ENCODE results near the gene ZNRF3. TPM values are rescaled to one million over a fixed set of nuclear protein-coding genes. Genes with fewer than 3 reads are reported as not detected.

The ZNRF3 gene
- total RNA-seq, 4 donors from 2014 or later = 12.9 to 29.7 (median 21.9) TPM

- Histone ChIP-seq H3K4me3 (no peak overlapping the region), H3K9me3 (no peaks in the 10 kb centered on the region), H3K36me3 (no peaks in the 10 kb centered on the region), H3K4me1 (peaks cover 49 to 83% (median 77%) of the 10 kb centered on the region in 4 donors), H3K27me3 (no peaks in the 10 kb centered on the region), H3K27ac (replicated peaks in 1 of 4) (peak overlapping the region; percentile 64 to 72 (median 66))
- no peak for DNase-seq (ENCODE audit: extremely low spot score)
- intact Hi-C loops (cut with DNase I) = no loop called here
- WGBS = 68% methylated on average over 6 of the region's 6 CpGs
- TF ChIP-seq EP300 (IDR thresholded peaks at IDR 0.05) = no peak
- TF ChIP-seq, protein P1, sequence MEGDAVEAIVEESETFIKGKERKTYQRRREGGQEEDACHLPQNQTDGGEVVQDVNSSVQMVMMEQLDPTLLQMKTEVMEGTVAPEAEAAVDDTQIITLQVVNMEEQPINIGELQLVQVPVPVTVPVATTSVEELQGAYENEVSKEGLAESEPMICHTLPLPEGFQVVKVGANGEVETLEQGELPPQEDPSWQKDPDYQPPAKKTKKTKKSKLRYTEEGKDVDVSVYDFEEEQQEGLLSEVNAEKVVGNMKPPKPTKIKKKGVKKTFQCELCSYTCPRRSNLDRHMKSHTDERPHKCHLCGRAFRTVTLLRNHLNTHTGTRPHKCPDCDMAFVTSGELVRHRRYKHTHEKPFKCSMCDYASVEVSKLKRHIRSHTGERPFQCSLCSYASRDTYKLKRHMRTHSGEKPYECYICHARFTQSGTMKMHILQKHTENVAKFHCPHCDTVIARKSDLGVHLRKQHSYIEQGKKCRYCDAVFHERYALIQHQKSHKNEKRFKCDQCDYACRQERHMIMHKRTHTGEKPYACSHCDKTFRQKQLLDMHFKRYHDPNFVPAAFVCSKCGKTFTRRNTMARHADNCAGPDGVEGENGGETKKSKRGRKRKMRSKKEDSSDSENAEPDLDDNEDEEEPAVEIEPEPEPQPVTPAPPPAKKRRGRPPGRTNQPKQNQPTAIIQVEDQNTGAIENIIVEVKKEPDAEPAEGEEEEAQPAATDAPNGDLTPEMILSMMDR (IDR thresholded peaks at IDR 0.05) = no peak
Observed at GRCh38 chr22:28903729-28904128, 20.4 kb downstream of the ZNRF3 start.

- 34% methylated on average over 7 of the region's 7 CpGs for WGBS
- Histone ChIP-seq H3K27me3 (no peaks in the 10 kb centered on the region), H3K9me3 (no peaks in the 10 kb centered on the region), H3K36me3 (no peaks in the 10 kb centered on the region), H3K4me1 (peaks cover 49 to 81% (median 75%) of the 10 kb centered on the region in 4 donors), H3K27ac (replicated peaks in 1 of 4) (peak overlapping the region; percentile 64 to 72 (median 66)), H3K4me3 (no peak overlapping the region)
- TF ChIP-seq POLR2AphosphoS5 (IDR thresholded peaks at IDR 0.05) (no peak), EP300 (IDR thresholded peaks at IDR 0.05) (no peak), POLR2A (IDR thresholded peaks at IDR 0.05; ENCODE audit: low read depth) (no peak)
- TF ChIP-seq, protein P1 (IDR thresholded peaks at IDR 0.05) = no peak
- intact Hi-C loops (cut with DNase I) = no loop called here
- DNase-seq (ENCODE audit: extremely low spot score) = no peak
Observed at GRCh38 chr22:28904211-28904896, 21.0 kb downstream of the ZNRF3 start.

DNA sequence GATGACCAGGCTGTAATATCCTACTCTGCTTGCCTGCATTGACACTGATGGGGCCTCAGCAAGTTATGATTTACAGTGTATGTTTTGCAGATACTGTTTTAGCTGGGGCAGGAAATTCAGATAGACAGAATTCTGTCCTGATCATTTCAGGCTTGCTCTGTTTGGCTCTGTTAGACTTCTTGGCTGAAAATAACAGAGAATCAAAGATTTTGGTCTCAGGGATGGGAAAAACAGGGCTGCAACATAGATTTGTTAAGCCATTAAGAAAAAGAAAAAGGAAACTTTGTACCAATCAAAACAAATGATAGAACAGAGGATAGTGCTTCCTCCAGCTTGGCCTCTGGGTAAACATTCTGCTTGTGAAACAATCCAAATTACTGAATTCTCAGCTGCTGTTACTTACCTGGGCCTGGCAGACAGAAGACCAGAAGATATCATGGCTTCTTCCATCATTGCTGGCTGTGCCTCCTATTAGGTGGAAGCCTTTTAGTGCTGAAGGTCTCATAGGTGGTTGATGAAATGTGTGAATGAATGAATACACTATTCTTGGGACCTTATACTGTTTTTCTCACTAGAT, 22.0 kb downstream of the ZNRF3 start:
- TF ChIP-seq POLR2AphosphoS5 (IDR thresholded peaks at IDR 0.05) = no peak
- no peak for TF ChIP-seq POLR2A (IDR thresholded peaks at IDR 0.05; ENCODE audit: low read depth)
- TF ChIP-seq EP300 (IDR thresholded peaks at IDR 0.05) = no peak
- TF ChIP-seq, protein P1 (IDR thresholded peaks at IDR 0.05) = no peak
- intact Hi-C loops (cut with DNase I) = no loop called here
- H3K4me1 ChIP-seq = peaks cover 49 to 85% (median 72%) of the 10 kb centered on the region in 4 donors
- no peak overlapping the region for H3K4me3 ChIP-seq
- no peak for DNase-seq (ENCODE audit: extremely low spot score)
- H3K9me3 ChIP-seq = no peaks in the 10 kb centered on the region
- H3K27me3 ChIP-seq = no peaks in the 10 kb centered on the region
- no peaks in the 10 kb centered on the region for H3K36me3 ChIP-seq
- H3K27ac ChIP-seq (replicated peaks in 1 of 4) = peak overlapping the region; percentile 64 to 72 (median 66)

GRCh38 chr22:28906312-28906711, 22.9 kb downstream of the ZNRF3 start:
- H3K9me3 ChIP-seq = no peaks in the 10 kb centered on the region
- peaks cover 57 to 87% (median 77%) of the 10 kb centered on the region in 4 donors for H3K4me1 ChIP-seq
- no peaks in the 10 kb centered on the region for H3K27me3 ChIP-seq
- H3K27ac ChIP-seq (replicated peaks in 1 of 4) = peak overlapping the region; percentile 52 to 72 (median 64)
- DNase-seq (ENCODE audit: extremely low spot score) = no peak
- no peaks in the 10 kb centered on the region for H3K36me3 ChIP-seq
- 80% methylated on average over 2 of the region's 2 CpGs for WGBS
- intact Hi-C loops (cut with DNase I) = no loop called here
- no peak overlapping the region for H3K4me3 ChIP-seq
- TF ChIP-seq POLR2A (IDR thresholded peaks at IDR 0.05; ENCODE audit: low read depth) (no peak), POLR2AphosphoS5 (IDR thresholded peaks at IDR 0.05) (no peak), EP300 (IDR thresholded peaks at IDR 0.05) (no peak)
- TF ChIP-seq, protein P1 (IDR thresholded peaks at IDR 0.05) = no peak
